Mesenteric fat pad (tissue), 1 donor: ENCODE measurements around the gene ATG7. TPM values are rescaled to one million over a fixed set of nuclear protein-coding genes. Genes with fewer than 3 reads are reported as not detected.

ENCODE experiments used
- DNase-seq: peaks from one replicate; pipeline ENCODE4 v3.0.0-alpha.2; 2020; ENCODE audit warnings: low spot score
- total RNA-seq: library from RNA; stranded (reverse); fragmentation: NEBNext Ultra II Directional; extraction: Animal tissue kit (Norgen Biotek cat#: 25700); gene quantifications from one replicate; pipeline ENCODE4 v1.2.1, GENCODE V29; 2021
- donor health status: DM: yes; HTN: yes; CAD: no.

ATG7 gene
- total RNA-seq, 1 donor from 2014 or later: 48.0 TPM

- peak; percentile 35 for DNase-seq
These were observed 262.0 kb downstream of the ATG7 start for GRCh38 chr3:11534011-11534792.

DNA sequence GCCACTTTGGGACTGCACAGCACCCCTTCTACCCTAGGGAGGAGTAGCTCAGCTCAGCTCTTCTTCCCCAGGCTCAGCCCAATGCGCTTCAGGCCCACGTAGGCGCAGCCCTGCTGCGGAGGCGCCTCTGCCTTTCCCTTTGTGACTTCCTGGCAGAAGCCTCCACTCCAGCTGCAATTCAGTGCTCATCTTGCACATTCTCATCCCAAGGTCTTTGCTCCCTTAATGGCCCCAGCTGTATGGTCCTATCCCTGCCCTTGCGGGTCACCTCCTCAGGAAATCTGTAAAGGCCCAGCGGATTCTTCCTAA, 262.6 kb downstream of the ATG7 start:
- peak; percentile 83 for DNase-seq

DNA sequence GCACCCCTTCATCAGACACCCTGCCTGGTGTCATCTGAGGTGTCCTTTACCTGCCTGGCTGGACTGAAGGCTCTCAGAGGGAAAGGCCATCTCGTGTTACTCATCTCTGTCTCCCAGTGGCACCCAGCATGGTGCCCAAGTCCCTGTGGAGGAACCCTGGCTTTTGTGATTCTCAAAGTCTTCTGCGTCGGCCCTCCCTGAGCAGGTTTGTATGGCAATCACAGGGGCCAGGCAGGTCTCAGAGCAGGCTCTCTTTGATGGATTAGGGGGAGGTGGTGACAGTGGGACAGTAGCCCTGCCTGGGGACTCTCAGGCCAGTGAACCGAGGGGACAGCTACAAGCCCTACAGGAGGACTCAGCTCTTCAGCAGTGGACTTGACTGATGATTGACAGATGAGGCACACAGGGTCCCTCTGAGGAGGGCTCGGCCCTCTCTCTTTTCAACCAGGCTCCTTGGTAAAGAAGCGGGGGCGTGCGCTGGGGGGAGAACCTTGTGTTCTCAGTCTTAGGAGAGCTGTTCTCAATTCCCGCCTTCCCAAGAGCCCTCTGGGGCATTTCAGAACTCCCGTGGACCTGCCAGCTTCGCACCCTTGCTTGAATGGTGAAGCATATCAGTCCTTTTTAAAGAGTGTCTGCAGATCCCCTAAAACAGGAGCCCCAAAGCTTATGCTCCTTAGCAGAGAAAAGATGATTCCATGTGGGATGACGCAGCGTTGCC, 263.2 kb downstream of the ATG7 start:
- peak; percentile 74 for DNase-seq

GRCh38 chr3:11536132-11536935, 264.1 kb downstream of the ATG7 start:
- DNase-seq: peak; percentile 67

DNA sequence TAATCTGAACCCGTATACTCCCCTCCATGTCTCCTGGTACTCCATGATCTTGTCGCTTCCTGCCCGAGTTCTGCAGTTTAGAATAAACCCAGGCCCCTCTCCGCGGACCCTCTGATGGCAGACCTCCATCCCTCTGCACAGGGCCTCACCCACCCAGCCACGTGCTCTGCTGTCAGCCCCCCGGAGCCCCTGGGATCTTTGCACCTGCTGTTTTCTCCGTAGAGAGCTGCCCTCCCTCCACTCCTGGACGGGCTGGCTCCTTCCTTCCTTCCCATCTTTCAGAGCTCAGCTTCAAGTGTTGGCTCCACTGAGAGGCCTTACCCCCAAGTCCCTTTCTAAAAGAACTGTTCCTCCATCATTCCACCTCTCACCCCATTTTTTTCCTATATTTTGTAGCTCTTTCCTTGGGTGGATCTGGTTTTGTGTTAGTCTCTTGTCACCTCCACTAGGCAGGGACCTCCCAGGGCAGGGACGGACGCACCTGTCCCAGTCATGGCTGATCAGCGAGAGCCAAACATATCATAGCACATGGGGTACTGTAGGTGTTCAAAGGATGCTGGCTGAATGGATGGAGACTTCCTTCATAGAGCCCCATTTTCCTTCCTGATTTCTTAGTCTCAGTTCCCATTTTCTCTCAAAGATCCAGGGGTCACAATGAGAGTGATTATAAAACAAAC, 264.9 kb downstream of the ATG7 start:
- DNase-seq: peak; percentile 71

GRCh38 chr3:11538581-11538980, 266.4 kb downstream of the ATG7 start:
- no peak for DNase-seq

DNA sequence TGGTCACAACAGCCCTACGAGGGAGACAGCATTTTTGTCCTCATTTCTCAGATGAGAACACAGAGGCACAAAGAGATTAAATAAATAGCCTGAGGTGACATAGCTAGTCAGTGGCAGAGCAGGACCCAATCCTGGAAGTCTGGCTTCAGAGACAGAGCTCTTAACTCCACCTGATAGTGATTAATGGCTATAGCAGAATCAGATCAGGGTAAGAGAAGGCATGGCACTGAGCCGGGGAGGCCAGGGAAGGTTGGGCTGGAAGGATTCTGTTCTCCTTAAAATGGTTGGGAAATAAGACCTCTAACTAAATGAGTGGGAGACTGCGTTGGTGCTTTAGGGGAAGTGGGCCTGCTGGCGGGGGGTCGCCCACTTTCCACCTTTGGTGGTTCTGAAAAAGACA, 267.0 kb downstream of the ATG7 start:
- DNase-seq: peak; percentile 77

GRCh38 chr3:11539677-11540076, 267.5 kb downstream of the ATG7 start:
- DNase-seq: peak; percentile 75

DNA sequence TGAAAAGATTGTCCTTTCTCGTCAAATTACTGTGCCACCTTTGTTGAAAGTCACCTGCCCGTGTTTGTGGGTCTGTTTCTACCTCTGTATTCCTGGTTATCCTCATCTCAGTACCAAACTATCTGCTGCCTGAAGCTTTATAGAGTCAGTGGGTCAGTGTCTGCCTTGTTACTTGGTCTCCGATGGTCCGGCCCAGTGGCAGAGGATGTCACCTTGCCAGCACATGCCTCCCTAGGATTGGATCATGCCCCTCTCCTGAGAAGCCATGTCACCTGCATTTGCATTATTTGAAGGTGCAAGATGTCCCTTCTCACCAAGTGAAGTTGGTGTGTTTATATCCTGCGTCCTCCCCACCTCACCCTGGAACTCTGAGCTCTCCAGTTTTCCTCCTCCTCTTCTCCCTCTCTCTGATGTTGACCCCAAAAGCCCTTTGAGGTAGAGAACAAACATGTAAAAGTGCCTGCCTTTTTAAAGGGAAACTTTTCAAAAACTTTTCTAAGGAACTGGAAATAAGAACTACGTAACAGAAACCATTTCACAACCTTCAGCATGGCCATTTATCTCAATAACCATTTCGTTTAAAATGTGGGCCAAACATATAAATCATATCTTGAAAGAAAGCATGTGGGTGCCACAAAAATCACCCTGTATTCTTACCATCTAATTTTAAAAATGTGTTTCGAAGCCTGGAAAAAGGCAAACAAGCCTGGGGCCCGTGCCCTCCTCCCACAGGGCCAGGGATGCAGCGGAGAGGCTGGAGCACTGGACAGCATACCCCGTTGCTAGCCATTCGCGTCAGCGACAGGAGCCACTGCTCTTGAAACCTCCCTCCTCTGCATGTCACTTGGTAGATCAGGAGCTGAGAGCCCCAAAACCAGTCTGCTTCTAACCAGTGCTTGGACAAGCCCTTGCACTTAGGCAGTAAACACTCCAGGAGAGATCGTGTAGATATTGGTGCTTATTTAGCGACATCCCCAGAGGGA, 269.4 kb downstream of the ATG7 start:
- DNase-seq: peak; percentile 55

DNA sequence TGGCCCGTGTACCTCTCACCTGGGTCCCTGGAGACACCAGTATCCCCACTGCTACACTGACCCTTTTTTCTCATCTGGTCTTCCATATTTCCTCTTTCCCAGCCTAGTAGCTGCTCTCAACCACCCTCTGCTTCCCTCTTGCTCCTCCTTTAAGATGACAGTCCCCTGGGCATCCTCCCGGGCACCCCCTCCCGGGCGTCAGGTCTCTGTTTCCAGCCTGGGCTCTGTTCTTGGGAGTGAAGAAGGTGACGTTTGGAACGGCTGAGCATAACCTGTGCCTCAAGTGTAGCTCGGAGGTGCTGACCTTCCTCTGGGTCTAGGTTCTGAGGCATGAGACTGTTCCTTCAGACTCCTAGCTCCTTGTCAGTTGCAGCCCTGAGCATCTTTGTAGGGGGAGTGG, 270.4 kb downstream of the ATG7 start:
- DNase-seq: peak; percentile 76

- DNase-seq: peak; percentile 71
These were observed 271.1 kb downstream of the ATG7 start for GRCh38 chr3:11543141-11543947.

DNA sequence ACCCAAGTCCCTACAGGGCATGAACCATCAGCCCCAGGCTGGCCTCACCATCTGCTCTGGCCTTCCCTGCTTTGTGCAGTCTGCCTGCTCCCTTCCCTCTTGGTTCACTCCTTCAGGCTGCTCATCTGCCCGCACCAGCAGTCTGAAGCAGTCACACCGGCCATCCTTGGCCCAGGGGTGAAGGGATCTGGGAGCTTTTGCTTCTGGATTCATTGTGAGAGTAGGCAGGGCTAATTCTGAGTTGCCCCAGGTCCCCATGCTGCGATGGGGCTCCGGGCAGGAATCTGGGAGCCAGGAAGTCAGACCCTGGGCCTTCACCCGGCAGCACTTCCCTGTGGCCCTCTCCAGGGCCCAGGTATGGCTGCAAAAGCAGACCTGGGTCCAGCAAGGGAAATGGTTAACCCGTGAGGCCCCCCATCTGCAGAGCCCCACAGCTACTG, 271.8 kb downstream of the ATG7 start:
- DNase-seq: no peak

DNA sequence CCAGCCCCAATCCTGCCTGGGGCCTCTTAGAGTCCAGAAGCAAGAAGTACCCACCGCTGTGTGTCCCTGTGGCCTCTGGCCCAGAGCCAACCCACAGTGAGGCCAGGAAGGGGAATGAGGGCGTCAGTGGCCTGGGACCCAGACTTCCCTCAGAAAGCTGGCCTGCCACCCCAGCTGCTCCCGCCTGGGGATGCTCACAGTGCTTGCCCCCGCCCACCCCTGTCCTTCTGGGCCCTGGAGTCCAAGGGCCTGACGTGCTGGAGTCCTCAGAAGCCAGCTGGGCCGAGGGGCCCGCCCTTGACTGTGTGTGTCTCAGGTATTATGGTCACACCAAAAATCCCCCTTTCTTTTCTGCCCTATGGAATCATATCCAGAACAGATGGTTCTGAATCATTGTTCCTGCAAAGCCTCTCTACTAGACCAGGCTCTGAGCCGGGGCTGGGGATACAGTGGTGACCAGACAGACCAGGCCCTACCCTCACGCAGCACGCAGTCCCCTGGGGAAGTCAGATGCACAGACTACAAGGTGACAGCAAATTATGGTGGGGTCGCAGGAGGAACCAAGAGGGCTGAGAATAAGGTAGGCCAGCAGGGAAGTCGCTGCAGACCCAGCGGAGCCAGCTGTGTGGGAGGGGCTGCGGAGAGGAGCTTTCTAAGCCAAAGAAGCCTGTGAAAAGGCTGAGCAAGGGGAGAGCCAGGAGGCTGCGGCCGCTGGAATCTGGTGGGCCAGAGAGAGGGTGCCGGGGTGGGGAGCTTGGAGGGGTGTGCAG, 272.4 kb downstream of the ATG7 start:
- no peak for DNase-seq

- no peak for DNase-seq
These were observed 273.1 kb downstream of the ATG7 start for GRCh38 chr3:11545186-11545851.

DNA sequence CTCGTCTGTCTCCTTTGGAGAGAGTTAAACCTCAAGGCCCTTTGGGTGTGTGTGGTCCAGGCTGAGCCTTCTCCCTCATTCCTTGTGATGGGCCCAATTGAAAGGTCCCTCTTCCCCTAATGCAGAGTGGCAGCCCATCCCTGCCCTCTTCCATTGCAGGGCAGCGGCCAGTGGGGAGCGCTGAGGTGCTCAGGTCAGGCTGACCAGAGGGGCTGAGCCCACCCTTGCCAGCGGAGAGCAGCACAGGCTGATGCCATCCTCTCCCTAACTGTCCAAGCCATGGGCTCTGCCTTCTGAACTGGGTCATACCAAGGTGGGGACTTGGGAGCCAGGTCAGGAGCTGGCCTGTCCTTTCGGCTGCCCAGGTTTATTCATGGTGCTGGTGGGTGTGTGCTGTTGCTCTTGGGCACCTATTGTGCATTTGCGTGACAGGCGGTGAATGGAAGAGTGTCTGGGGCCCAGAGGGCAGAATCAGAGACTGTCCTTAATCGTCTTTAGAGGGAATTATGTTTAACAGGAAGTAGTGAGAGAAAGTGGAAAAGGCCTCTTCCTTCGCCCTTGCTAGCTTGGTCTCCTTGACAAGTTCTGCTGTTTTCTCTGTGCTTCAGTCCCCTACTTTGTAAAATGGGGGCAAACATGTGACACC, 274.6 kb downstream of the ATG7 start:
- no peak for DNase-seq

- DNase-seq: no peak
These were observed 275.3 kb downstream of the ATG7 start for GRCh38 chr3:11547498-11547897.

GRCh38 chr3:11548721-11549131, 276.5 kb downstream of the ATG7 start:
- no peak for DNase-seq
